ENCODE results near the gene FARP1. TPM values are rescaled to one million over a fixed set of nuclear protein-coding genes. Genes with fewer than 3 reads are reported as not detected.

Gene FARP1
- total RNA-seq, 6 experiments from 2014 or later = 44.9 to 104 (median 80.0) TPM

- H3K4me1 ChIP-seq = peaks cover 0 to 12% (median 2%) of the 10 kb centered on the region in 4 donors
- H3K27ac ChIP-seq = no peak overlapping the region
- H3K27me3 ChIP-seq = no peaks in the 10 kb centered on the region
- H3K4me3 ChIP-seq = no peak overlapping the region
- TF ChIP-seq, protein P1, sequence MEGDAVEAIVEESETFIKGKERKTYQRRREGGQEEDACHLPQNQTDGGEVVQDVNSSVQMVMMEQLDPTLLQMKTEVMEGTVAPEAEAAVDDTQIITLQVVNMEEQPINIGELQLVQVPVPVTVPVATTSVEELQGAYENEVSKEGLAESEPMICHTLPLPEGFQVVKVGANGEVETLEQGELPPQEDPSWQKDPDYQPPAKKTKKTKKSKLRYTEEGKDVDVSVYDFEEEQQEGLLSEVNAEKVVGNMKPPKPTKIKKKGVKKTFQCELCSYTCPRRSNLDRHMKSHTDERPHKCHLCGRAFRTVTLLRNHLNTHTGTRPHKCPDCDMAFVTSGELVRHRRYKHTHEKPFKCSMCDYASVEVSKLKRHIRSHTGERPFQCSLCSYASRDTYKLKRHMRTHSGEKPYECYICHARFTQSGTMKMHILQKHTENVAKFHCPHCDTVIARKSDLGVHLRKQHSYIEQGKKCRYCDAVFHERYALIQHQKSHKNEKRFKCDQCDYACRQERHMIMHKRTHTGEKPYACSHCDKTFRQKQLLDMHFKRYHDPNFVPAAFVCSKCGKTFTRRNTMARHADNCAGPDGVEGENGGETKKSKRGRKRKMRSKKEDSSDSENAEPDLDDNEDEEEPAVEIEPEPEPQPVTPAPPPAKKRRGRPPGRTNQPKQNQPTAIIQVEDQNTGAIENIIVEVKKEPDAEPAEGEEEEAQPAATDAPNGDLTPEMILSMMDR (IDR thresholded peaks at IDR 0.05) = no peak
- TF ChIP-seq POLR2A (IDR thresholded peaks at IDR 0.05) = no peak
- DNase-seq = no peak
- WGBS (ENCODE audit: insufficient coverage, low coverage, low lambda C conversion rate, missing lambda C conversion rate) = 95% methylated on average over 5 of the region's 5 CpGs
- intact Hi-C loops (cut with DNase I) = no loop called here
- no peaks in the 10 kb centered on the region for H3K36me3 ChIP-seq
- ATAC-seq = no peak
- H3K9me3 ChIP-seq = no peaks in the 10 kb centered on the region
Measured at GRCh38 chr13:98334620-98335205, 191.8 kb downstream of the FARP1 start.

- H3K27ac ChIP-seq = no peak overlapping the region
- DNase-seq = no peak
- whole genome bisulfite sequencing (ENCODE audit: insufficient coverage, low coverage, low lambda C conversion rate, missing lambda C conversion rate) = 75% methylated on average over 3 of the region's 4 CpGs
- peaks cover 0 to 12% (median 2%) of the 10 kb centered on the region in 4 donors for H3K4me1 ChIP-seq
- no peaks in the 10 kb centered on the region for H3K27me3 ChIP-seq
- ATAC-seq = no peak
- no peak overlapping the region for H3K4me3 ChIP-seq
- TF ChIP-seq, protein P1 (IDR thresholded peaks at IDR 0.05) = no peak
- TF ChIP-seq POLR2A (IDR thresholded peaks at IDR 0.05) = no peak
- no peaks in the 10 kb centered on the region for H3K9me3 ChIP-seq
- intact Hi-C loops (cut with DNase I) = no loop called here
- H3K36me3 ChIP-seq = no peaks in the 10 kb centered on the region
Measured at GRCh38 chr13:98335721-98336120, 192.8 kb downstream of the FARP1 start.

- no peak overlapping the region for H3K4me3 ChIP-seq
- no peaks in the 10 kb centered on the region for H3K27me3 ChIP-seq
- H3K9me3 ChIP-seq = no peaks in the 10 kb centered on the region
- intact Hi-C loops (cut with DNase I) = no loop called here
- no peak overlapping the region for H3K27ac ChIP-seq
- H3K36me3 ChIP-seq = no peaks in the 10 kb centered on the region
- DNase-seq = no peak
- TF ChIP-seq, protein P1 (IDR thresholded peaks at IDR 0.05) = no peak
- TF ChIP-seq POLR2A (IDR thresholded peaks at IDR 0.05) = no peak
- WGBS (ENCODE audit: insufficient coverage, low coverage, low lambda C conversion rate, missing lambda C conversion rate) = 68% methylated on average over 5 of the region's 5 CpGs
- H3K4me1 ChIP-seq = no peaks in the 10 kb centered on the region
- no peak for ATAC-seq
Measured at GRCh38 chr13:98338310-98338709, 195.4 kb downstream of the FARP1 start.

DNA sequence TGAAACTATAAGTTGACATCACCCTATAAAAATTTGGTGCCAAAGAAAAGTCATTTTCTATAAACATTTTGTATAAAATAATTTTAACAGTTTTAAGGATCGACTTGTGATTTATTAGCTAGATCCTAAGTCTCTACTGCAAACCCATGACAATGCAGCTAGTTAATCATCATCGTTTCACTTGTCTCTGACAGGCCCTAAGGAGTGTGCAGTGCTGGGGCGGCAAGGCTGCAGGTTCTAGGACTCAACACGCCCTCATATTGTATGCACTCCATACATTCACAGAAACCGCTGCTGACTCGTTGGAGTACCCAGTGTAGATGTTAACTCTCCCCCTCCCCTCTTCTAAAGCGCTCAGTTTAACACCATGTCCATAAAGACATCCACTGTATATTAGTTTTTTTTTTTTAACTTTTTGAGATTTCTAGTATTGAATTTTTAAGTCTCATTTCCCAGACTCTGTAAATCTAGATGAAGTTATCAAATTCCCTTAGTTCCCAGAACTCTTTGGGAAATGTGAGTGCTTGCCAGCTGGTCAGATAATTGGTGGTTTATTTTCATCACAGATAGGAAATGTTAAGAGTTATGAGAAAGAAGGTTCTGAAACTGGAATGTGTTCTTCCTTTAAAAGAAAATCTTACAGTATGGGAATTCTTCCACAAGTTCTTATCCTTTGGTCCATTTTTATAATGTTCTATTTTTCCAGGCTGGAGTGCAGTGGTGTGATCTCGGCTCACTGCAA, 197.0 kb downstream of the FARP1 start:
- Histone ChIP-seq H3K27me3 (no peaks in the 10 kb centered on the region), H3K36me3 (no peaks in the 10 kb centered on the region), H3K4me3 (no peak overlapping the region), H3K4me1 (no peaks in the 10 kb centered on the region), H3K9me3 (no peaks in the 10 kb centered on the region), H3K27ac (no peak overlapping the region)
- WGBS (ENCODE audit: insufficient coverage, low coverage, low lambda C conversion rate, missing lambda C conversion rate) = 89% methylated on average over 7 of the region's 8 CpGs
- DNase-seq (no peak), ATAC-seq (no peak)
- intact Hi-C loops (cut with DNase I) = no loop called here
- TF ChIP-seq, protein P1 (IDR thresholded peaks at IDR 0.05) = no peak
- no peak for TF ChIP-seq POLR2A (IDR thresholded peaks at IDR 0.05)
